Thymus (tissue), 11 donors: ENCODE measurements around the gene GNAS. TPM values are rescaled to one million over a fixed set of nuclear protein-coding genes. Genes with fewer than 3 reads are reported as not detected.

Experiments used
- DNase-seq, 9 donors: peaks; one replicate each; pipeline ENCODE4 v3.0.0-alpha.2; 2013; ENCODE audit warnings: low spot score in 9 of 9, low read depth in 6 of 9, missing footprints in 1 of 9
- H3K27ac ChIP-seq, 2 donors: one replicate each; pipeline ENCODE4 v1.5.1; 2013; ENCODE audit warnings: control low read depth in 1 of 2, low read depth in 1 of 2, low read length in 1 of 2, mild to moderate bottlenecking in 1 of 2, moderate library complexity in 1 of 2
- H3K27me3 ChIP-seq, 2 donors: one replicate each; pipeline ENCODE4 v1.5.1; 2013; ENCODE audit warnings: low read length in 1 of 2; ENCODE audit not compliant: control insufficient read depth in 2 of 2, insufficient read depth in 1 of 2
- H3K36me3 ChIP-seq, 2 donors: one replicate each; pipeline ENCODE4 v1.5.1; 2013; ENCODE audit warnings: low read length in 1 of 2, mild to moderate bottlenecking in 1 of 2, moderate library complexity in 1 of 2; ENCODE audit not compliant: control insufficient read depth in 2 of 2, insufficient read depth in 2 of 2
- H3K4me1 ChIP-seq, 2 donors: one replicate each; pipeline ENCODE4 v1.5.1; 2013; ENCODE audit warnings: low read length in 2 of 2; ENCODE audit not compliant: control insufficient read depth in 2 of 2, insufficient read depth in 2 of 2
- H3K4me3 ChIP-seq, 2 donors: one replicate each; pipeline ENCODE4 v1.5.1; 2013; ENCODE audit warnings: low read length in 2 of 2, control low read depth in 1 of 2, mild to moderate bottlenecking in 1 of 2
- H3K9me3 ChIP-seq, 2 donors: one replicate each; pipeline ENCODE4 v1.5.1; 2013; ENCODE audit warnings: low read length in 1 of 2, mild to moderate bottlenecking in 1 of 2; ENCODE audit not compliant: control insufficient read depth in 2 of 2, insufficient read depth in 1 of 2
- WGBS: extraction: QIAGEN DNeasy Blood & Tissue Kit; methylation state at CpG from one replicate; pipeline ENCODE4 v1.1.7; 2013; 5-methylcytosine and 5-hydroxymethylcytosine counted together
- polyA plus RNA-seq: library from polyadenylated mRNA; stranded (reverse); fragments of 200-250 nt; gene quantifications from one replicate; pipeline ENCODE4 v1.2.3, GENCODE V29; 2013
- total RNA-seq: library from RNA; stranded (reverse); fragments of 120-200 nt; gene quantifications from one replicate; pipeline ENCODE4 v1.2.4, GENCODE V29; 2013
- donor health status: healthy.

Gene GNAS
- total and polyA plus RNA-seq, 2 donors: 434 to 700 TPM

DNA sequence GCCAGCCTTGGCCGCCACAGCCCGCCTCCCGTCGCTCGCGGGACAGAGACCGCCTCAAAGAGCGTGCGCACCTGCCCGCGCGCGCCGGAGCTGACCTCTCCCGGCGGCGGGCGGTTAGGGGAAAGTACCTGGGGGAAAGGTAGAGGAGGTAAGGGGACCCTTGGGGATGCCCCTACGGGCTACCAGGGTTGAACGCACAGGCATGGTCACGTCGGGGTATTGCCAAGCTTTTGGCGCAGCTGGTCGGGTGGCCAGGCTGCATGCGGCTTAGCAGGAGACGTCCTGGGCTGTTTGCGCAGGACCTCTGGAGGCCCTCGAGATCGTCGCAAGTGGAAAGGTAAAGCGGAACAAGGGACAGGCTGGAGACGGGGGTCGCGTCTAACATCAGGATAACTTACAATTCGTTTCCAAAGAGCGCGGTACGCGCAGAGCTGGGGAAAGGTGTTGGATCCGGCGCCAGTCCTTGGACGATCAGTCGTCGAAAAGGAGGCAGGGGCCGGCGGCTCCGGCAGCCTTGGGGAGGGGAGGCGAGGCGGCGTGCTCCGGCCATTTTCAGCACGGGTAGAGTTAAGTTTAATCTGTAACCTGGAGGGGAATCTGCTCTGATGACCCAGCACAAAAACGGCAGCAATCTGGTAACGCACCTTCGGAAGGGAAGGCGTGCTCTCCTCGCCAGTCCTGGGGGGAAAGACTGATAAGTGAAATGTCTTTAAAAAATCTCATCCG is 10.8 kb upstream of the GNAS start:
- no peak overlapping the region for H3K27ac ChIP-seq
- H3K36me3 ChIP-seq: peaks cover 0 to 5% of the 10 kb centered on the region in 2 donors
- WGBS: 61% methylated on average over 58 of the region's 58 CpGs
- H3K27me3 ChIP-seq: peaks cover 41 to 78% of the 10 kb centered on the region in 2 donors
- no peak for DNase-seq
- H3K9me3 ChIP-seq: peaks cover 0 to 5% of the 10 kb centered on the region in 2 donors
- H3K4me1 ChIP-seq: no peaks in the 10 kb centered on the region
- H3K4me3 ChIP-seq: no peak overlapping the region

DNA sequence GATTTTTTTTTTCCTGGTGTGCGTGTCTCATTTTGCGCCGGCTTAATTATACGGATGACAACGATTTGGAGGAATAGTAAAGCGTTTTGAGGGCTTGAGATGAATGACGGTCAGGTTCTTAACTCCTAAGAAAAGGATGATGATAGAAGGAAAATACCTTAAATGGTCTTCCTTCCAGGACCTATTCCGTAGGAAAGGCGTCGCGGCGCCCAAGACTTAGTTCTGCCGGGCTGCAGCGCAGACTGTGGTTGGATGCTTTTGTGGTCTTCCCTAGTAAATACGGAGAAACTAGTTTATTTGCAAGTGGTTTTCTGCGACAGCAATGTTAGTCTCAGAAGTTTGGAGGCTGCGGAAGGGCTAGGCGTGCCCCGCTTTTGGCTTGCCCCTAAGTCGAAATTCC is 10.2 kb upstream of the GNAS start:
- DNase-seq: no peak
- Histone ChIP-seq H3K27ac (no peak overlapping the region), H3K9me3 (peaks cover 0 to 5% of the 10 kb centered on the region in 2 donors), H3K4me1 (peaks cover 0 to 3% of the 10 kb centered on the region in 2 donors), H3K36me3 (peaks cover 0 to 5% of the 10 kb centered on the region in 2 donors), H3K4me3 (no peak overlapping the region), H3K27me3 (peaks cover 41 to 83% of the 10 kb centered on the region in 2 donors)
- WGBS: 55% methylated on average over 20 of the region's 20 CpGs

- Histone ChIP-seq H3K4me1 (peaks cover 0 to 3% of the 10 kb centered on the region in 2 donors), H3K4me3 (no peak overlapping the region), H3K36me3 (peaks cover 0 to 5% of the 10 kb centered on the region in 2 donors), H3K9me3 (peaks cover 0 to 5% of the 10 kb centered on the region in 2 donors), H3K27ac (no peak overlapping the region), H3K27me3 (peaks cover 41 to 84% of the 10 kb centered on the region in 2 donors)
- no peak for DNase-seq
- WGBS: 55% methylated on average over 6 of the region's 6 CpGs
These were observed 9.4 kb upstream of the GNAS start for GRCh38 chr20:58843128-58843556.

DNA sequence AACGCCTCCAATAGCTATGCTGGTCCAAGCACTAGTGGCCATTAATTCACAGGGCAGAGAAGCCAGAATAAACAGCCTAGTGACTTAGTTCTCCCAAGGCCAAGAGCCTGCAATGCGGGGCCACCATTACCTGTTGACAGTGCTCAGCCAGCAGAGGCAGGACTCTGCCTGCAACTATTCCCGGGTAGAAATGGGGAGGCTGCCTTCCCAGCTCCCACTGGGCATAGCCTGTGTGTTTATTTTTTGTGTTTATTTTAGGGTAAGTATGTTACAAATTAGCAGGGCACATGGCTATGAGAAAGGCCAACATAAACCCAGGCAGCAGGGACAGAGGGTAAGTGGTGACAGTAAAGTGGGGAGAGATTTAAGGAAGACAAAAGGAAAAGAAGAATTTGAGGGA is 6.8 kb upstream of the GNAS start:
- Histone ChIP-seq H3K9me3 (peaks cover 3 to 5% of the 10 kb centered on the region in 2 donors), H3K27ac (no peak overlapping the region), H3K36me3 (peaks cover 0 to 5% of the 10 kb centered on the region in 2 donors), H3K27me3 (peaks cover 24 to 69% of the 10 kb centered on the region in 2 donors), H3K4me3 (no peak overlapping the region), H3K4me1 (peaks cover 0 to 3% of the 10 kb centered on the region in 2 donors)
- 90% methylated on average over 3 of the region's 3 CpGs for WGBS
- no peak for DNase-seq

DNA sequence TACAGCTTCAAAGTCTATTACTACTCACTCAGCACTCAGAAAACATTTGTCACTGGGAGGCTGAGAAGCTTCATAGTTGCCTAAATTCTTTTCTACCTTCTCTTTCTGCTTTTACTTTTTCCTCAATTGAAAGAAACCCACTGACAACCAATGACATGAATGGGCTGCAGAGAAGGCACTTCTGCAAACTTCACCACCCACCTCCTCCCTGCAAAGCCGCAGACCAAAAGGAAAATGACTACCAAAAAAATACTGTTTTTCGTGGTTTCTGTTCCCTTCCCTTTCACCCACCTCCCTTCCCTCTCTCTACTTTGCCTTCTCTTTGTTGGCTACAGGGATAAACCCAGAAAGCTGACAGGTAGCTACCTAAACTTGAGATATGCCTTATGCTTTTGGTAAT is 5.1 kb upstream of the GNAS start:
- H3K36me3 ChIP-seq: no peaks in the 10 kb centered on the region
- H3K27ac ChIP-seq: no peak overlapping the region
- DNase-seq: peak in 1 of 9 donors; percentile 12
- H3K4me1 ChIP-seq: peaks cover 0 to 12% of the 10 kb centered on the region in 2 donors
- H3K9me3 ChIP-seq: peaks cover 4 to 22% of the 10 kb centered on the region in 2 donors
- H3K4me3 ChIP-seq: no peak overlapping the region
- WGBS: 7% methylated on average over 2 of the region's 2 CpGs
- H3K27me3 ChIP-seq: peaks cover 14 to 69% of the 10 kb centered on the region in 2 donors

DNA sequence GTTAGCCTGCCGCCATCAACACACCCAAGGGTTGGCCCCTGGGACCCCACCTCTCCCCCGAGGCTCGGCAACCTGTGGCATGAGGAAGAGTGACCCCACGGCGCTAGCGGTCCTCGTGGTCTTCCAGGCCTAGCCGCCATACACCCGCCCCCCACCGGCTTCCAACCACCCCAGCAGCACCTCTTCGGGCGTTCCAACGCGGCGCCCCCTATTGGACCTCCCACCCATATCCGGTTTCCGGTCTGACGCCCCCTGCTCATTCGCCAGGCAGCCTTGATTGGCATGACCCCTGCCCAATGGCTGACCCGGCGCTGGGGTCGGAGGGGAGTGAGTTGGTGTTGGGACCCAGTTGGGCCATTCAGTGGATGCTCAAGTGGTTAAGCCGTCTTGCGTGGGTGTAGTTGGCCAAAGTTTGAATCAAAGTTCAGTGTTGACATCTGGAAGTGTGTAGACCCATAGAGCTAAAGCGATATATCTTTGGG is 1.8 kb upstream of the GNAS start, which contains the start of gene GNAS-AS1:
Gene GNAS-AS1, minus strand, starts transcription at position 210 of the 482 bp plus-strand sequence.
- Histone ChIP-seq H3K4me3 (peak within 1 kb of the TSS; percentile 46 to 60), H3K27me3 (peaks cover 25 to 77% of the 10 kb centered on the region in 2 donors), H3K4me1 (peaks cover 0 to 15% of the 10 kb centered on the region in 2 donors), H3K36me3 (no peaks in the 10 kb centered on the region), H3K27ac (no peak within 1 kb of the TSS), H3K9me3 (peaks cover 8 to 49% of the 10 kb centered on the region in 2 donors)
- WGBS: 49% methylated on average over 25 of the region's 25 CpGs
- peak; percentile 48 to 87 (median 70) for DNase-seq

DNA sequence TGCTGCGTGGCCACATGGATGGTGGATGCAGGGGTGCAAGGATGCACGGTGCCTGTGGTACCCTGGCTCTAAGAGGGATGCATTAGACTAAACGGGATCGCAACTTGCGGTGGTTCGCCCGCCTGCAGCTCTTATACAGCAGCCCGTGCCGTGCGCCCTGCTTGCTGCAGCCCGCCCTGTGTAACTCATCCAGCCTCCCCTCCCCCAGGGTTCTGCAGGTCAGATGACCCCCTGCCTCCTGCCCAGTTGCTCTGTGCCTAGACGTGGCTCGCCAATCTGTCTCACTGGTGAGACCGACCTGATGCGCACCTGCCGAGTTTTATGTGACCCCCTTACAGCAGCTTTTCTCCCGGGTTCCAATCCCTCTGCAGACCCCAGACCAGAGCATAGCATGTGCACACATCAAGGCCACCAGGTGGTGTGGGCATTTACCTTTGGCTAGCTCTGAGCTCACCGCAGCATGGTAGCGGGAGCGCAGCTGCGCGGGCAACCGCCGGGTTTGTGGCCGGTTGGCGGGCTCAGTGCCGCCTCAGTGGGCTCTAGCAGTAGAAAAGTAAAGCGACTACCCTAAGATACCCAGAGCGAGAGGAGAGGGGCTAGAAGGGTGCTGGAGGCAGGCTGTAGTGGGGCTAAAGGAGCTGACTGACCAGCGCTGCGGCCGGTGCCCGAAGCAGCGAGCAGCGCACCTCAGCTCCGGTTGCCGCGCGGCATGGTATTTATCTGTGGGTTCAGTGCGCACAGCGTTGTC is 1.1 kb upstream of the GNAS start:
- Histone ChIP-seq H3K9me3 (peaks cover 8 to 51% of the 10 kb centered on the region in 2 donors), H3K4me1 (peaks cover 0 to 15% of the 10 kb centered on the region in 2 donors), H3K27me3 (peaks cover 30 to 79% of the 10 kb centered on the region in 2 donors), H3K4me3 (peak overlapping the region; percentile 46 to 60), H3K36me3 (no peaks in the 10 kb centered on the region), H3K27ac (no peak overlapping the region)
- DNase-seq: no peak
- 48% methylated on average over 41 of the region's 41 CpGs for WGBS

DNA sequence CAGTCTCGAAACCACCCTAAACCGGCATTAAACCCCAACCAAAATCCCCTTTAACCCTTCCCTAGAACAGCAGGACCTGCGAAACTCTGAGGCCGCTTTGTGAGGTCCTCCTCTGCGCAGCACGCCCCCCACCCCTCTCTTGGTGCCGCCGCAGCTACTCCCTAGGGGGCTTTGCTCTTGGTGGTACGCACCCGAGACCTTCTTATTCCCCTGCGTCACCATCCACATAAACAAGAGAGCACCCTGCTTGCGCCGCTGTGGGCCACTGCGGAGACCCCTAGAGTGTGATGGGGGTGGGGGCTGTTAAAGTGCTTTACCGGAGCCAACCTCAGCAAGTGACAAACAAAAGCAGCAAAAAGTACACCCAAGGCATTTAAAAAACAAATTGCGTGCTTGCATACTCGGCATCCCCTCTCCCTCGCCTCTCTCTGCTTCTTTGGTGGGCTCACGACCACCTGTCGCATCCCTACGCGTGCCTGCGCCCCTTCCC is 502 bp upstream of the GNAS start:
- peaks cover 8 to 51% of the 10 kb centered on the region in 2 donors for H3K9me3 ChIP-seq
- H3K27me3 ChIP-seq: peaks cover 31 to 78% of the 10 kb centered on the region in 2 donors
- no peaks in the 10 kb centered on the region for H3K36me3 ChIP-seq
- H3K4me3 ChIP-seq: peak overlapping the region in 1 of 2 donors; percentile 35
- DNase-seq: no peak
- no peak overlapping the region for H3K27ac ChIP-seq
- 45% methylated on average over 23 of the region's 23 CpGs for WGBS
- peaks cover 0 to 13% of the 10 kb centered on the region in 2 donors for H3K4me1 ChIP-seq
